ENCODE data around the gene SLN.

SLN gene

DNA sequence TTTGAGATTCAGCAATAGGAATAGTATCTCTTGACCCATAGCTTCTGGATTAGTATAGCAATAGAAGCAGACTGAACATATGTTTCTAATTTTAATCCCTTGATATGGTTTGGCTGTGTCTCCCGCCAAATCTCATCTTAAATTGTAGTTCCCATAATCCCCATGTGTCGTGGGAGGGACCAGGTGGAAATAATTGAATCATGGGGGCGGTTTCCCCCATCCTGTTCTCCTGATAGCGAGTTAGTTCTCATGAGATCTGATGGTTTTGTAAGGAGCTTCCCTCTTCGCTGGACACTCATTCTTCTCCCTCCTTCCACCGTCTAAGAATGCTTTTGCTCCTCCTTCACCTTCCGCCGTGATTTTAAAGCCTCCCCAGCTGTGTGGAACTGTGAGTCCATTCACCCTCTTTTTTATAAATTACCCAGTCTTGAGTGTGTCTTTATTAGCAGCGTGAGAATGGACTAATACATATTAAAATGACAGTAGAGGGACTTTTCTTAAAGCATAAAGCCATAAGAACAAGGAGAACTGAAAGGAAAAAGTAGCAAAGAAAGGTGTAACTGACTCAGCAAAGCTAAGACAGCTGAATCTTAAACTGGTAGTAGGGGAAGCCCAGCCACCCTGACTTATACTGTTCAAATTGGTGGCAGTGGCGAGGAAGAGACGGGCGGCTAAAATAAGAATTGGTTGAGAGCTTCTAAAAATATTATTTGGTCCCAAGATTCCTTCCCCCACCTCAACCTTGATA lies 20.3 kb upstream of the SLN start:
- H3K4me3 ChIP-seq (ENCODE audit: low read depth, low read length): no peak overlapping the region
- no peak for DNase-seq (ENCODE audit: low read depth)
- TF ChIP-seq, protein P1, sequence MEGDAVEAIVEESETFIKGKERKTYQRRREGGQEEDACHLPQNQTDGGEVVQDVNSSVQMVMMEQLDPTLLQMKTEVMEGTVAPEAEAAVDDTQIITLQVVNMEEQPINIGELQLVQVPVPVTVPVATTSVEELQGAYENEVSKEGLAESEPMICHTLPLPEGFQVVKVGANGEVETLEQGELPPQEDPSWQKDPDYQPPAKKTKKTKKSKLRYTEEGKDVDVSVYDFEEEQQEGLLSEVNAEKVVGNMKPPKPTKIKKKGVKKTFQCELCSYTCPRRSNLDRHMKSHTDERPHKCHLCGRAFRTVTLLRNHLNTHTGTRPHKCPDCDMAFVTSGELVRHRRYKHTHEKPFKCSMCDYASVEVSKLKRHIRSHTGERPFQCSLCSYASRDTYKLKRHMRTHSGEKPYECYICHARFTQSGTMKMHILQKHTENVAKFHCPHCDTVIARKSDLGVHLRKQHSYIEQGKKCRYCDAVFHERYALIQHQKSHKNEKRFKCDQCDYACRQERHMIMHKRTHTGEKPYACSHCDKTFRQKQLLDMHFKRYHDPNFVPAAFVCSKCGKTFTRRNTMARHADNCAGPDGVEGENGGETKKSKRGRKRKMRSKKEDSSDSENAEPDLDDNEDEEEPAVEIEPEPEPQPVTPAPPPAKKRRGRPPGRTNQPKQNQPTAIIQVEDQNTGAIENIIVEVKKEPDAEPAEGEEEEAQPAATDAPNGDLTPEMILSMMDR (IDR thresholded peaks at IDR 0.05; ENCODE audit: low read depth, low read length): no peak
- TF ChIP-seq POLR2A (IDR thresholded peaks at IDR 0.05; ENCODE audit: extremely low read depth, insufficient read length) (no peak), MYC (IDR thresholded peaks at IDR 0.05; ENCODE audit: low read depth, low read length) (no peak)
- TF ChIP-seq, protein P2, sequence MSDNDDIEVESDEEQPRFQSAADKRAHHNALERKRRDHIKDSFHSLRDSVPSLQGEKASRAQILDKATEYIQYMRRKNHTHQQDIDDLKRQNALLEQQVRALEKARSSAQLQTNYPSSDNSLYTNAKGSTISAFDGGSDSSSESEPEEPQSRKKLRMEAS (IDR thresholded peaks at IDR 0.05; ENCODE audit: low read depth, low read length): no peak

- no peak for TF ChIP-seq MYC (IDR thresholded peaks at IDR 0.05; ENCODE audit: low read depth, low read length)
- no peak for TF ChIP-seq POLR2A (IDR thresholded peaks at IDR 0.05; ENCODE audit: extremely low read depth, insufficient read length)
- no peak for DNase-seq (ENCODE audit: low read depth)
- no peak overlapping the region for H3K4me3 ChIP-seq (ENCODE audit: low read depth, low read length)
Measured at GRCh38 chr11:107722662-107723061, 10.8 kb upstream of the SLN start.

GRCh38 chr11:107721207-107721606 lies 9.4 kb upstream of the SLN start:
- DNase-seq (ENCODE audit: low read depth): no peak
- TF ChIP-seq POLR2A (IDR thresholded peaks at IDR 0.05; ENCODE audit: extremely low read depth, insufficient read length) (no peak), MYC (IDR thresholded peaks at IDR 0.05; ENCODE audit: low read depth, low read length) (no peak)
- TF ChIP-seq, protein P1 (IDR thresholded peaks at IDR 0.05; ENCODE audit: low read depth, low read length): no peak
- no peak overlapping the region for H3K4me3 ChIP-seq (ENCODE audit: low read depth, low read length)

GRCh38 chr11:107720303-107720774 lies 8.5 kb upstream of the SLN start:
- TF ChIP-seq POLR2A (IDR thresholded peaks at IDR 0.05; ENCODE audit: extremely low read depth, insufficient read length) (no peak), MYC (IDR thresholded peaks at IDR 0.05; ENCODE audit: low read depth, low read length) (no peak)
- TF ChIP-seq, protein P2 (IDR thresholded peaks at IDR 0.05; ENCODE audit: low read depth, low read length): no peak
- TF ChIP-seq, protein P1 (IDR thresholded peaks at IDR 0.05; ENCODE audit: low read depth, low read length): no peak
- no peak for DNase-seq (ENCODE audit: low read depth)
- no peak overlapping the region for H3K4me3 ChIP-seq (ENCODE audit: low read depth, low read length)

DNA sequence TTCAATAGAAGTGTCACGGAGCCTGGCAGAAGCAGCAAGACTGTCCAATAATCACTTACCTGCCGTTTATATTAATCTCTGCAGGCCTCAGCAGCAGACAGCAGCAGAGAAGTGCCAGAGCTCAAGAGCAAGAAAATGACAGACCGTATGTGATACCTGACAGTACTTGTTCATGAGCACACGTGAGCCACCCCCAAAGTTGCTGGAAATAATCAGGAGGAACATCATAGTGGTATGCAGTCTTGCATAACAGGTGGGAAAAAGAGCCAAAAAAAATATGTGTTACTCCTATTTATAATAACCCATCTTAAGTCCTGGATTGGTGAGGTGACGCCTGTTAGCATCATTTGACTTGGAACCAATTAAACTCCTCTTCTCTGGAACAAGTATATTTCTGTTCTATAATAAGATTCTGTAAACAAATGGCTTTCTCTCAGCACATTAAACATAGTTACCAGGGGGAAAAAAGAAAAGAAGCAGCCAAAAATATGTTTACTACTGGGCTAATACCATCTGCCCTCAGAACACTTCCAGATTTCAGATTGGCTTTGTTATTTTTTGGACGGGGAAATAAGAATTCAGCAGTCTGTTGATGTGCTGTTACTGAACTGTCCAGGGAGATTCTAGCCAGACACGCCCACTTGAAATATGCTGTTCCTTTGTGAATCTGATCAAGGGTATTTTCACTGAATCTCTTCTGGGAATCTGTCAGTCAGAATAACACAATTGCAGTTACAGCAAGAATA lies 7.9 kb upstream of the SLN start:
- TF ChIP-seq MYC (IDR thresholded peaks at IDR 0.05; ENCODE audit: low read depth, low read length) (no peak), POLR2A (IDR thresholded peaks at IDR 0.05; ENCODE audit: extremely low read depth, insufficient read length) (no peak)
- TF ChIP-seq, protein P1 (IDR thresholded peaks at IDR 0.05; ENCODE audit: low read depth, low read length): no peak
- TF ChIP-seq, protein P2 (IDR thresholded peaks at IDR 0.05; ENCODE audit: low read depth, low read length): no peak
- DNase-seq (ENCODE audit: low read depth): no peak
- no peak overlapping the region for H3K4me3 ChIP-seq (ENCODE audit: low read depth, low read length)

GRCh38 chr11:107719073-107719472 lies 7.2 kb upstream of the SLN start:
- TF ChIP-seq, protein P1 (IDR thresholded peaks at IDR 0.05; ENCODE audit: low read depth, low read length): no peak
- TF ChIP-seq, protein P2 (IDR thresholded peaks at IDR 0.05; ENCODE audit: low read depth, low read length): no peak
- TF ChIP-seq MYC (IDR thresholded peaks at IDR 0.05; ENCODE audit: low read depth, low read length): no peak
- TF ChIP-seq POLR2A (IDR thresholded peaks at IDR 0.05; ENCODE audit: extremely low read depth, insufficient read length): no peak
- H3K4me3 ChIP-seq (ENCODE audit: low read depth, low read length): no peak overlapping the region
- no peak for DNase-seq (ENCODE audit: low read depth)

All from NB4 (cell line).